GOT3 (cell line): ENCODE results near the gene PLBD2.
A peak's percentile ranks its signal among the peaks of the same experiment; 100 is the strongest.
"Not testable (repeated sequence)": the region's sequence is repeated elsewhere in the genome, so short reads cannot be mapped to it uniquely, and the experiment has no call there.

Source experiments
- DNase-seq: peaks from one replicate; lab custom pipeline; 2025; ENCODE audit warnings: mixed read lengths; lab: John Stamatoyannopoulos, UW

Gene PLBD2

DNA sequence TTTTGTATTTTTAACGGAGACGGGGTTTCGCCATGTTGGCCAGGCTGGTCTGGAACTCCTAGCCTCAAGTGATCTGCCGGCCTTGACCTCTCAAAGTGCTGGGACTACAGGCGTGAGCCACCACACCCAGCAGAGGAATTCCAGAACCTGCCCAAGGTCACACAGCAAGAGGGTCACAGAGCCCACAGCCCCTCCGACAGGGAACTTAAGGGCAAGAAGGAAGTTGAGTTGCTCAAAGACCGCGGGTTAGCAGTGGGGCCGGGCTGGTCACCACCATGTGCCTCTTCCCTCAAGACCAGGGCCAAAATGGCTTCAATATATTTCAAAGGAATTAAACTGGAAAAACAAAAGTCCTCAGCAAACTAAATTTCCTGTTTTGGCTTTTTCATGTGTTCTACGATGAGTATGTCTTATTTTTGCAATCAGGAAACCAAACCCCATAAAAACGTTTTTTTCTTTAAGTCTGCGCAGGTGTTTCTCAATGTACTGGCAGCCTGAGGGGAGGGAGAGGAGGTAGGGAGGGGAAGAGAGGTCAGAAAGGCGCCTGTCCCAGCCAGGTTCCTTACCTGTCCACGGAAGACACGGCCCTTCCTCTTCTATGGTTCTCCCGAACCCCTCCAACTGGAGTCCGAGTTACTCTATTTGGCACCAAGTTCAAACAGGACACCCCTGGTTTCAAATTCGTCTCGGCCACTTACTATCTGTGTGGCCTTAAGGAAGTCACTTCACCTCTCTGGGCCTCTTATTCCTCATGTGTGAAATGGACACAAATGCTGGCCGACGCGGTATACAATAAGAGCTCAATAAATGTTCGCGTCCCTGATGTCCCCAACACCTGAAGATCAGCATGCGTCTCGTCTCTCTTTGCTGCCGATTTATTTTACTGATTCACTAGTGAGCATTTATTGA, 24.3 kb upstream of the PLBD2 start:
- no peak for DNase-seq

DNA sequence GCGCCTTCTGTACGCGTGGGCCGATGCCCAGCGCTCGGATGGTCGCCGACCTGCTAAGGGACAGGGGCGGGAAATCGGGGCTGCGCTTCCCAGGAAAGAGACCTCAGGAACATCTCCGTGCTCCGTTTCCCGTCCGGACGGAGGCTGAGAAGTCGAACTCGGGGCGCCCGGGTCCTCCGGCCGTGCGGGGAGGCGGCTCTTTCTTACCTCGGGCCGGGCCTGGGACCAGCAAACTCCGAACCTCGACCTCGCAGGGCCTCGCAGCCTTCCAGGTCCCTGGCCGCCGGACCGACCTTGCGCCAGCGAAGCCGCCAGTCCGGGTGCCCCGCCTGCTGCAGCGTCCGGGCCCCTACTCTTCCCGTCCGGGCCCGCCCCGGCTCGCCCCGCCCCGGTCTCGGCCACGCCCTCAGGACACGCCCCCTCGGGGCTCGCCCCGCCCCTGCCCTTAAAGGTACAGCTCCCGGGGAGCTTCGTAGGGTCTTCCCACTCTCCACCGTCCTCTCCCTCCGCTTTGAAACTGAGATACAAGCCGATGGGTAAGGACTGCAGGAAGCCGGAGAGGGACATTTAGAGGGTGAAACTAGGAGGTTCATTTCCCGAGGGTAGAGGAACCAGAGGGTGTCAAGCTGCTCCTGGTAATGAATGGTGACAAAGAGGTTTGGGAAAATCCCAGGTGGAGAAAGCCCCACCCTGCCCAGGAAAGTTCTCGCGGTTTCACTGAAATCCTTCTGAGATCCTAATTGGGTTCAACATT, 23.4 kb upstream of the PLBD2 start, which contains the start of gene SLC8B1:
SLC8B1 (minus strand) TSS at position 324 of the 754 bp plus-strand sequence. CDS start 2,231 bp downstream, outside the sequence.
- peak; percentile 59 for DNase-seq

DNA sequence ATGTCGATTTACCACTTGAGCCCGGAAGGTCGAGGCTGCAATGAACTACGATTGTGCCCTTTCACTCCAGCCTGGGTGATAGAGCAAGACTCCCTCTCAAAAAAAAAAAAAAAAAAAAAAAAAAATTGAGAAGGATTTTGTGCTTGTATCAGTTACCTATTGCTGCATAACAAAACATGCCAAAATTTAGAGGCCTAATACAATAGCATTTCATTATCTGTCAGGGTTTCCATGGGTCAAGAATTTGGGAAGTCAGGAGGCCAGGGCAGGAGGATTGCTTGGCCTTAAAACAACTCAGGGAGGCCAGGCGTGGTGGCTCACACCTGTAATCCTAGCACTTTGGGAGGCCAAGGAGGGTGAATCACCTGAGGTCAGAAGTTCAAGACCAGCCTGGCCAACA, 18.8 kb upstream of the PLBD2 start:
- no peak for DNase-seq

DNA sequence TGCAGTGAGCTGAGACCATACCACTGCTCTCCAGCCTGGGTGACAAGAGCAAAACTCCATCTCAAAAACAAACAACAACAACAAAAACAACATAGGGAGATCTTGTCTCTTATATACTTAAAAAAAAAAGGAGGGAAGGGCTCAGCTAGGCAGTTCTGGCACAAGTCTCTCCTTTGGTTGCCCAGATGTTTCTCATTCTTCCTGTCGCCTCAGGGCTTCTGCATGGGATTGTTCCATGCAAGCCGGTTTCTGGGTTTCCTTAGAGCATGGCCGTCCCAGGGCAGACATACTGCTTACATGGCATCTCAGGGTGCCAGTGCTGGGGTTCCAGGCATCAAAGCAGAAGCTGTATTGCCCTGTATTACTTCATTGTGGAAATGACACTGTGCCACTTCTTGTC, 18.3 kb upstream of the PLBD2 start:
- no peak for DNase-seq

DNA sequence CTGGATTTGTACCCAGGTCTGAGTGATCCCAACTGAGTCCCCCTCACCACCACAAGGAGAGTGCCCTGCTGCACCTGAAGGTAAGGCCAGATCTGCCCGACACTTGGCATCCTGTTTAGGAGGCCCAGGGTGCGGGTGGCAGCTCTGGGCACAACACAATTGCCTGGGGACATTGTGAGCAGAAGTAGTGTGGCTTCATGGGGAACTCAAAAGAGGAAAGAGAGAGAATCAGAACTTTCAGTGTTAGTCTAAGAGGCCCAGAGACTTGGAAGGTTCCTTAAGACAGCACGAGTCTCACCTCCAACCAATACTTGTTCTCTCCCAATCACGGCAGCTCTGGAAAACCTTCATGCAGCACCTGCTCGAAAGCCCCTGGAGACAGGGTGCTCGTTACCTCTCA, 16.9 kb upstream of the PLBD2 start:
- DNase-seq = no peak

DNA sequence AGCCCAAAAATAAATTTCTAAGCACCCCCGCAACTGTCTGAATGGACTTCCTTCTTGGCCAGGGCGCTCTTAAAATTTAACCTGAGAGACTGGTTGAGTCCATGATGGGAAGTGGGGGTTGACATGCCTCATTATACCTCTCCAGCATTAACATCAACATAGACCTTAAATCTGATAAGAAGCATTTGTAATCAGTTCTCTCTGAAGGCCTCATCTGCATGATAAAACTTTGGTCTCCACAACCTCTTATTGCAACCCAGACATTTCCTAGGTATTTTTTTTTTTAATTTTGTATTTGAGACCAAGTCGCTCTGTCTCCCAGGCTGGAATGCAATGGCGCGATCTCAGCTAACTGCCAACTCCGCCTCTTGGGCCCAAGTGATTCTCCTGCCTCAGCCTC, 13.1 kb upstream of the PLBD2 start:
- no peak for DNase-seq

DNA sequence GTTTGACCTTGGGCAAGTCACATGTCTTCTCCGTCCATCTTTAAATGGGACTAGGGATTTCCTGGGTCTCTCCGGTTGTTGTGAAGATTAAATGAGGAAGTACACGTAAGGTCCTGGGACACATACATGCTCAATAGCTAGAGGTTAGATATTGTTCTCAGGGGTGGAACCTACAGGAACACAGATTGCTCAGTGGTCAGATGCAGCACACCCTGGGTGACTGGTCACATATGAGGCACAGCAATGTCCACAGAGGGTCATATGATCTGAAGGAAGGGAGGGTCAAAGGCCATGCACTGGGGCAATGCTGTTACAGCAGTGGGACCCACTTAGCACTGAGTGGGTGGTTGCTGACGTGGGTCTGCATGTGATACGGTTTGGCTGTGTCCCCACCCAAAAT, 12.0 kb upstream of the PLBD2 start:
- DNase-seq = no peak

DNA sequence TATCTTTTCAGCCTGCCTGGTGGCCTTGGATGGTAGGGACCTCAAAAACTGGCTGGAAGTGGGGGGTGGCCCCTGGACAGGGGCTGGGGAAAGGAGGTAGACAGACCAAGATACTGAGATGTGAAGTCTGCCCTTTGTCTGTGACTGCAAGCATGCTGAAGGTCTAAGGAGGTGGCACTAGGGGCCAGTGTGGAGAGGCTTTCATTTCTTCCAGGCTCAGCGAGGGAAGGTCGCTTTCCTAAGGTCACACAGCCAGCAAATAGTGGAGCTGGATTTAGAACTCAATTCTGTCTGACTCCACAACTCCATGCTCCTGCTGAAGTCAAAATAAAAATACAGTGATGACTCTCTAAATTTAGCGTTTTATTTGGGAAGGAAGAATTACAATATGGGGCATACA, 11.3 kb upstream of the PLBD2 start:
- no peak for DNase-seq

DNA sequence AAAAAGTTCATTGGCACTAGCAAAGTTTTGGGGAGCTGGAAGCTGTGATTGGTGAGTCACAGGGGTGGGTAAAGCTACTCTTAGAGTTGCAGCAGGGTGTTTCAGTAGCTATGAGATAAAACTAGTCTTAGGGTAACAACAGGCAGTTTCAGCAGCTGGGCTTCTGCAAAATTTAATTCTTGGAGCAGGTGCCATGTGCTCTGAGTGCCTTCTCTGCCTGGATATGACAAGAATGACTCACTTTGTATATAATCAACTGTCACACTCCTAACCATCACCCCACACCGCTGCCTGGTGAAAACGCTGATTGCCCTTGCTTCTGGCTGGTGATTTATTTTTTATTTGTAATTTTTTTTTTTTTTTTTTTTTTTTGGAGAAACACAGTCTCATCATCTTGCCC, 10.5 kb upstream of the PLBD2 start:
- DNase-seq = no peak

DNA sequence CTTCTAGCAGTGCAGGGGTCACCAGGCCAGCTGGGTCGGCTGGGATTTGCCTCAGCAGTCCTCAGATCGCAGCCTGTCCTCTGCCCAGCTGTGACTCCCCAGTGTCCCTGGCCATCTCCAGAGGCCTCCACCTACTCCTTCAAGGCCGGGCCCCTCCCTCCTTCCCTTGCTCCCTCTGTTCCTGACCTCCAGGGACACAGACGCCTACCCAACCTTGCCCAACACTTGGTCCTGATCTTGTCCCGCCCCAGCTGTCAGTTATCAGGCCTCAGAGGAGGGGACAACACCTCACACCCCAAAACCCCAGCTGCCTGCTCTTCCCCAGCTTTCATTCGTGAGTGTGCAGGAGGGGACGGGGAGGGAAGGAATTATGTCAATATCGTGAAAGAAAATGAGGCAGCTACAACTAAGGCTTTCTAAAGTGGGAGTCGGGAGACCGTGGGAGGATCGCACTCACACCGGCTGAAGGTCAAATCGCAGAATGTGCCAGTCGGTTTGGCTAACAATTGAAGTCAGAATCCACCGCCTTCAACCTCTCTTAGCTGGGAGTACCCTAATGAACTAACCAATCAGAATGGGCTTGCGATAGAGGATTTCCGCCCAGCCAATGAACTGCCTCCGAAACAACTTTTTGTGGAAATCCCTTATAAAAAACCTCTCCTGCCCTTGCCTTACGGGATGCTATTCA, 9.4 kb upstream of the PLBD2 start:
- DNase-seq = no peak

DNA sequence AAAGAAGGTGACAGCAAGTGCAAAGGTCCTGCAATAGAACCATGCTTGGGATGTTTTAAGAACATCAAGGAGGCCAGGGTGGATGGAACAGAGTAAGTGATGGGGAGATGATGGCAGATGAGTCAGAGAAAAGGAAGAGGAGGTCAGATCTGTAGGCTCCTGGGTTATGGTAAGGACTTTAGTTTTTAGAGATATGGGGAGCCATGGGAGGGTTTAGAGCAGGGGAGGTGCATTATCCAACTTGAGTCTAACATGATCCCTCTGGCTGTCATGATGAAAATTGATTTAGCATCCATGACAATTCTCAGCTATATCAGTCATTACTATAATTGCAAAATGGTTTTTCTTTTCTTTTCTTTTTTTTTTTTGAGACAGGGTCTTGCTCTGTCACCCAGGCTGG, 7.3 kb upstream of the PLBD2 start:
- no peak for DNase-seq

DNA sequence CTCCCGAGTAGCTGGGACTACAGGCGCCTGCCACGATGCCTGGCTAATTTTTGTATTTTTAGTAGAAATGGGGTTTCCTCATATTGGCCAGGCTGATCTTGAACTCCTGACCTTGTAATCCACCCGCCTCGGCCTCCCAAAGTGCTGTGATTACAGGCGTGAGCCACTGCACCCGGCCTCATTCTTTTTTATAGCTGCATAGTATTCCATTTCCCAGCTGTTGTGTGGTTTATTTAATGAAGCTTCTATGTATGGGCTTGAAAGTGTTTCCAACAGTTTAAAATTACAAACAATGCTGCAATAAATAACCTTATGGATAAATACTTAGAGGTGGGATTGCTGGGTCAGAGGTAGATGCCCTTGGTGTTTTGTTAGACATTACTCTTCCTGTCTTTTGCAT, 4.2 kb upstream of the PLBD2 start:
- not testable (repeated sequence) for DNase-seq

DNA sequence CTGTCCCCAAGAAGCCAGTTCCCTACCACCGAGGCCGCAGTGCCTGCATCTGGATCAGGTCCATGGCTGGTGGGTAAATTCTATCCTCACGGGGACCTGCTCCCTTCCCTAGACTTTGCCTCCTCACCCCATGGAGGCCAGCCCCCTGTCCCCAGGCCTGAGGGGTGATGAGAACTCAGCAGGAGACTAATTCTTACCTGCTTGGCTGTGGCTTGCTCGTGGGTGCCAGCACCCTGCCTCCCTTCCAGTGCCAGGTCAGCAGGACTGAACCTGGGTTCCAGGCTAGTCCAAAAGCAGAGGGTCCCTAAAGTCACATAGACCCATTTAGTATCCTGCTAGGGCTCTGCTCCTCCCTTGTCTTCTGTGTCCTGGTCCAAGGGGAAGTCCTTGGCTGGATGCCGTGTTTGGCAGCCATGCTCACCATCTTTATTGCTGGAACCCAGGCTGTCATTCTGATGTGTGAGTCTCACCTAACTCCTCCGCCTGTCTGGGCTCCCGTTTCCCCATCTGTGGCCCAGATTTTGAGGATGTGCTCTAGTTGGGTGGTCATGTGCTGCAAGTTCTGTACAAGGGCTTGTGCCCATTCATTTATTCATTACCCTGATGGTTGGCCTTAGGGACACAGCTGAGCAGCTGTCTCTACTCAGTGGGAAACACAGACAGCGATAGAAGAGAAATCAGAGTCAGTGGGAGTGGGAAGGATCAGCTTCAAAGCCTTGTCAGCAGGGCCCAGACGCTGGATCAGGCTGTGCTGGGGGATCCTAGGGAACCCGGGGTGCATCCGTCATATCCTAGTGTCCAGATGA, 949 bp downstream of the PLBD2 start:
- no peak for DNase-seq

DNA sequence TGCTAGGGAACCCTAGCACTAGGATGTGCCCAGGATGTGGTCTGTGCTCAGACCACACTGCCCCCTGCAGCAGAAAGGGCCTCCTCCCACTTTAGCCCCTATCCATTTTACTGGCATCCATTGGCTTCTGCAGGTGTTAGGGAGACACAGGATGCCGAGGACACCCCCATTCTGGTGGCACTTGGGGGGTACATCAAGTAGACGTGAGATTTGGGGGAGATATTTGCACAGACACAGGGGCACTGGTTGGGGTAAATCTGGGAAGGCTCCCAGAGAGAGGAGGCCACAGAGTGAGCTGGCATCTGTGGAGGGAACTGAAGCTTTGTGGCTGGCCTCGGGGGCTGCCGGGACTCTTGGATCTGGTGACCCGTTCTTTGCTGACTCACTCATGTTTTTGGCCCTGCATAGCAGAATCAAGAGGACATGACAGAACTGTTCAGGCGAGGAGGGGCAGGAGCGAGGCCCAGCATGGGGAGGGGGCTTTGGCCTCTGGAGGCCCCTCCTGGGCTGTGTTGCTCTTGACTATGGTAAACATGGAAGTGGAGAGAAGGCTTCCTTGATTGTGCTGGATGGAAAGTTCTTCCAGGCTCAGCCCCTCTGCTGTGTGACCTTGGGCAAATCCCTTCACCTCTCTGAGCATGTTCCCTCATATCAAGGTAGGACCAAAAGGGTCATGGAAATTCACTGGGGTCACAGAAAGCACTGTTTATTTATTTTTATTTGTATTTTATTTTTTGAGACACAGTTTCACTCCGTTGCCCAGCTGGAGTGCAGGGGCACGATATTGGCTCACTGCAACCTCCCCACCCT, 1.8 kb downstream of the PLBD2 start:
- no peak for DNase-seq

DNA sequence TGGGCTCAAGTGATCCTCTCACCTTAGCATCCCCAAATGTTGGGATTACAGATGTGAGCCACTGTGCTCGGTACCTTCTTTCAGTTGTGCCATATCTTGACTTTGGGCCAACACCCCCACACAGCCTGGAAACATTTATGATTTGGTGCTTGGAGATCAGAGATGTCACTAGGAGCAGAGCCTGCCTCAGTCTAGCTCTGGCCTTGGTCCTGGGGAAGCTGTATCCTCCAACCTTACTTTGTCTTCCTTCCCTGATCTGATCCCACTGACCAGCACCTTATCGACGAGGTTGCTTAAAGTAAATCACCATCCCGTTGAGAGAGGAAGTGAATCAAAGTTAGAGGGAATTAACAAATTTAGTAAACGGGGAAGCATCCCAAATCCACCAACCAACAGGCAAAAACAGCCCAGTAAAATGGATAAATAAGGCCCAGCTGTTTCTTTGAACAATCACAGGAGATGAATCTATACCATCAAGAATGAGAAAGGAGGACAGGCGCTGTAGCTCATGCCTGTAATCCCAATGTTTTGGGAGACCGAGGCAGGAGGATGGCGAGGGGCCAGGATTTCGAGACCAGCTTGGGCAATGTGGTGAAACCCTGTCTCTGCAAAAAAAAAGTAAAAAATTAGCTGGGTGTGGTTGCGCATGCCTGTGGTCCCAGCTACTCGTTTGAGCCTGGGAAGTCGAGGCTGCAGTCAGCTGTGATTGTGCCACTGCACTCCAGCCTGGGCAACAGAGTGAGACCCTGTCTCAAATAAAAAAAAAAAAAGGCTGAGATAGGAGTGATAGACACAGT, 3.4 kb downstream of the PLBD2 start:
- DNase-seq = no peak

DNA sequence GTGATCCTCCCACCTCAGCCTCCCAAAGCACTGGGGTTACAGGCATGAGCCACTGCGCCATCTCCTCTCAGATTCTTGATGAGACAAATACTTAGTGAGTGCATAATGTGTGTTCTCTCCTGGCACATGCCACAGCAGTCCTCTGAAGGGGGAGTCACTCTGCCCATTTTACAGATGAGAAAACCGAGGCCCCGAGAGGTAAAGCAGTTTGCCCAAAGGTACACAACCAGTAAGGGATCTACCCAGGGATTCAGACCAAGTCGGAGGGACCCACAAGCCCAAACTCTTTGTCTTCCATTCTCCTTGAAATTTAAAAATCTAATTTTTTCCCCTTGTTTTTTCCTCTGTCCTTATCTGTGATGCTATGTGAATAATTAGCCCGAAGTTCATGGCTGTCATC, 6.3 kb downstream of the PLBD2 start:
- DNase-seq = no peak

DNA sequence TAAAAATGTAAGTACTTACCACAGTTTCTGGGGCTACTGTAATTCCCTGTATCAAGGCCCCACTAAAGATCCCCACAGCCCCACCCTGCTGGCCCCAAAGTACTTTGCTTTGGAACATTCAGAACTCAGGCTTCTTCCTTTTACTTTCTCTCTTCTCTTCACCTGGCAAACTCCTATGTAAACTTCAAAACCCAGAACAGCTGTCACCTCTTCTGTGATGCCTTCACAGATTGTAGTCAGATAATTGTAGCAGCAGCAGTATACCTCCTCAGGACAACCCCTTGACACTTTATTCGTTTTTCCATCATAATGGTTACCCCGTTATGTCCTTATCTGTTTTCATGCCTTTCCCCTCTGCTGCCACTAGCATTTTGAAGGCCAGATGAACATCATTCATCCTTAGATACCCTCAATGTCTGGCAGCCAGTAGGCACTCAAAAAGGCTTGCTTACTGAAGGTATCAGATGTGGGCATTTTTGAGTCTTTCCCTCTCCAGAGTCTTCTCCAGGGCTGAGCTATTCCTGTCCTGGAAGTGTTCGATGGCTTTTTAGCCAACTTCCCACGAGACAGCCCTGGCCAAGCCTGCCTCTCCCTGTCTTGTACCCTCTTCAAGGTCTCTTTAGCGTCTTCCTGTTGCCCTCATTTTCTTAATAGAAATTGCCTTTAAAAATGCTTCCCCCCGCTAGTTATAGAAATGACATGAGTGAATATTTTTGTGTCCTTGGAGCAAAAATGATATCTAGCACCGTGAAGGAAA, 7.4 kb downstream of the PLBD2 start:
- no peak for DNase-seq

DNA sequence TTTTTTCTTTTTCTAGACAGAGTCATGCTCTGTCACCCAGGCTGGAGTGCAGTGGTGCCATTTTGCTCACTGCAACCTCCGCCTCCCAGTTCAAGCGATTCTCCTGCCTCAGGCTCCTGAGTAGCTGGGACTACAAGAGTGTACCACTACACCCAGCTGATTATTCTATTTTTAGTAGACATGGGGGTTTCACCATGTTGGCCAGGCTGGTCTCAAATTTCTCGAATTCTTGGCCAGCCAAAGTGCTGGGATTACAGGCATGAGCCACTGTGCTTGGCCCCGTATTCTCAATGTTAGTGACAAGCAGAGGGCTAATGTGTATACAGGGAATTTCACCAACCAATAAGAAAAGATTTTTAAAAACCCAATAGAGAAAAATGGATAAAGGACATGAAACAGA, 8.4 kb downstream of the PLBD2 start:
- no peak for DNase-seq

DNA sequence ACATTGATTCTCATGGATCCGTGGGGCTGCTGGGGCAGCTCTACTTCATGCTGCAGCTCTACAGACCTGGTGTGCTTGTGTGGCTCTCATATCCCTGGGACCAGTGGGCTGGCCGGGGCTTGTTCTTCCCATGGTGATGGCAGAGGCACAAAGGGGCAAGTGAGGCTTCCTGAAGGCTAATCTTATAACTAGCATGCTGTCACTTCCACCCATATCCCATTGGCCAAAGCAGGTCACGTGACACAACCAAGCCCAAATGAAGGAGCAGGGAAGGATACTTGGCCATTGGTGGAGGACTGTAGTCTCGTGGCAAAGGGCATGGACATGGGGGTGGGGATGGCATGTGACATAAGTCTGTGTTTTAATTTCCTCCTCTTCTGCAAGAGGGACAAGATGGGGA, 9.9 kb downstream of the PLBD2 start:
- DNase-seq = no peak
